ENCODE data around the gene TMEM132A.
"Not testable (repeated sequence)": the region's sequence is repeated elsewhere in the genome, so short reads cannot be mapped to it uniquely, and the experiment has no call there.

Gene TMEM132A

DNA sequence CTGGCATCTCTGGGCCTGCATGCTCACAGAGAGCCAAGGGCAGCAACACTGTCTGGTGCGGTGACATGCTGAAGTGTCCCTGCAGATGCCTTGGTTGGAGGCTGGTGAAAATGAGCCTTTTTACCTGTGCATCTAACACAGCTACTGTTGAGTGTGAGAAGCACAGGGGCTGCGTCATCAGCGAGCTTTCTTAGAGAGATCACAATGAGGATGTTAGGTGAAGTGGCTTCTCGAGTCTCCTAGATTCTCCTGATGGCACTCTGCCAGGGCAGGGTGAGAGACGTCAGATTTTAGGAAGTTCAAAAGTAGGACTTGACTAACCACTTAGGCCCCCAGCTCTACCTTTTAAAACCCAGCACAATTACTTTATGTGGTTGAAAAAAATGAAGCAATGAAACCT lies 31.3 kb downstream of the TMEM132A start:
- no peak overlapping the region for H3K27ac Mint-ChIP-seq
- H3K36me3 Mint-ChIP-seq, result peaks cover 2% of the 10 kb centered on the region
- no peak for DNase-seq (ENCODE audit: low spot score in 2 of 2)
- no peak for ATAC-seq (ENCODE audit: low read depth)
- peaks cover 30% of the 10 kb centered on the region for H3K4me1 Mint-ChIP-seq
- no peaks in the 10 kb centered on the region for H3K27me3 Mint-ChIP-seq
- no peak overlapping the region for H3K4me3 Mint-ChIP-seq
- H3K9me3 Mint-ChIP-seq, result no peaks in the 10 kb centered on the region

DNA sequence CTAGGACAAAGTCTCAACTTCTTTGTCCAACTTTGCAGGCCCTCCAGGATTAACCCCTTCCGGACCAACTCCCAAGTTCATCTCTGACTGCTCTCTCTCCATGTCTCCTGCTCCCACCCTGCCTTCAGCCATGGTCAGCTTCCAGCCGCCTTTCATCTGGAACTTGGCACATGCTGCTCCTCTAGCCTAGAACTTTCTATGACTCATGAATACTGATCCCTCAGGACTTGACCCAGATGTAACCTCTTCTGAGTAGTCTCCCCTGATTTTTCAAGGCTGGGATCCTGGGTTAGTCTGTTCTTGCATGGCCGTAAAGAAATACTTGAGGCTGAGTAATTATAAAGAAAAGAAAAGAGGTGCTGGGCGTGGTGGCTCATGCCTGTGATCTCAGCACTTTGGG lies 32.9 kb downstream of the TMEM132A start:
- no peaks in the 10 kb centered on the region for H3K9me3 Mint-ChIP-seq
- H3K27me3 Mint-ChIP-seq, result no peaks in the 10 kb centered on the region
- H3K27ac Mint-ChIP-seq, result peak overlapping the region; percentile 13
- H3K4me1 Mint-ChIP-seq, result peaks cover 23% of the 10 kb centered on the region
- no peak for ATAC-seq (ENCODE audit: low read depth)
- no peak for DNase-seq (ENCODE audit: low spot score in 2 of 2)
- H3K4me3 Mint-ChIP-seq, result no peak overlapping the region
- H3K36me3 Mint-ChIP-seq, result no peaks in the 10 kb centered on the region

DNA sequence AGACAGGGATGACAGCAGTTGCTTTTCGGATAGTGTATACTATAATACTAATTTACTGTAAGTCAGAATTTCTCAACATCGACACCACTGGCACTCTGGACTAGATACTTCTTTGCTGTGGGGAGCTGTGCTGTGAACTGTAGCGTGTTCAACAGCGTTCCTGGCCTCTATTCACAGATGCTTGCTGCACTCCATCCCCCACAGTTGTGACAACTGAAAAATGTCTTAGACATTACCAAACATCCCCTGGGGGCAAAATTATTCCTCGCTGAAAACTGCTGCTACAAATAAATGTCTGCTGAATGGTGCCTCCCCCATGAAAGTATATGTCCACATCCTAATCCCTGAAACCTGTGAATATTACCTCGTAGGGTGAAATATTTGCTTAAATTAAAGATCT lies 35.2 kb downstream of the TMEM132A start:
- no peak overlapping the region for H3K4me3 Mint-ChIP-seq
- H3K27ac Mint-ChIP-seq, result no peak overlapping the region
- peaks cover 4% of the 10 kb centered on the region for H3K4me1 Mint-ChIP-seq
- no peaks in the 10 kb centered on the region for H3K27me3 Mint-ChIP-seq
- no peaks in the 10 kb centered on the region for H3K9me3 Mint-ChIP-seq
- ATAC-seq (ENCODE audit: low read depth) (no peak), DNase-seq (ENCODE audit: low spot score in 2 of 2) (no peak)
- H3K36me3 Mint-ChIP-seq, result no peaks in the 10 kb centered on the region

DNA sequence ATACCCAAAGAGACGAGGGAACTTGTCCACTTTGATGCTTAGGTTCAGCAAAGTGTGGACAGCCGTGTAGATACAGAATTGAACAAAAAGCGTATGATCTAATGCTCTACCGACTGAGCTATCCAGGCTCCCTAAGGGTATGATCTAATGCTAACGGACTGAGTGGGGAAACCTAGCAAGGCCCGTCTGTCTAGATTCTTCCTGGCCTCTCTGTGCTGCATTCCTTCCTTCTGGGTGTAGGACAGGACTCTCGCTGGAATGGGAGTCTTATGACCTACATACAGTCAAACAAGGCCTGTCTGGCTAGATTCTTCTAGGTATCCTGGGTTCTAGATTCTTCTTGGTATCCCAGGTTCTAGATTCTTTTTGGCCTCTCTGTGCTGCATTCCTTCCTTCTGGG lies 36.1 kb downstream of the TMEM132A start:
- no peaks in the 10 kb centered on the region for H3K9me3 Mint-ChIP-seq
- DNase-seq (ENCODE audit: low spot score in 2 of 2) (no peak), ATAC-seq (ENCODE audit: low read depth) (no peak)
- no peaks in the 10 kb centered on the region for H3K27me3 Mint-ChIP-seq
- H3K4me1 Mint-ChIP-seq, result peaks cover 3% of the 10 kb centered on the region
- H3K36me3 Mint-ChIP-seq, result no peaks in the 10 kb centered on the region
- no peak overlapping the region for H3K4me3 Mint-ChIP-seq
- H3K27ac Mint-ChIP-seq, result no peak overlapping the region

DNA sequence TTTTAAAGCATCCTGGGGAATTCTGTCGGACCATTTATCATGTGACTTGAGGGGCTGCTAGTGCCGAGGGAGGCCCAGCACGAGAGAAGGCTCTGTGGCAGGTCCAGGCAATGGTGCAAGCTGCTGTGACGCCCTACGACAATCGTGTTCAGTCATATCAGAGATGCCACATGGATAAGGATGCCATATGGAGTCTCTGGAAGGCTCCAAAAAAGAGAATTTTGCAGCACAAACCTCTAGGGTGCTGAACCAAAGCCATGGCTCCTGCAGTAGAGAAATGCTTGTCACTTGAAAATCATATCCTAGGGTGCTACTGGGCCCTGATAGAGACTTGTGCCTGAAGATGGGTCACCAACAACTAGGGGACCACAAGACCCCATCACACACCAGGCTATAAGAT lies 40.5 kb downstream of the TMEM132A start:
- Mint-ChIP-seq H3K27me3 (peaks cover 6% of the 10 kb centered on the region), H3K27ac (no peak overlapping the region), H3K9me3 (peaks cover 3% of the 10 kb centered on the region), H3K36me3 (peaks cover 3% of the 10 kb centered on the region), H3K4me1 (peaks cover 2% of the 10 kb centered on the region), H3K4me3 (no peak overlapping the region)
- DNase-seq (ENCODE audit: low spot score in 2 of 2), result no peak
- ATAC-seq (ENCODE audit: low read depth), result no peak

DNA sequence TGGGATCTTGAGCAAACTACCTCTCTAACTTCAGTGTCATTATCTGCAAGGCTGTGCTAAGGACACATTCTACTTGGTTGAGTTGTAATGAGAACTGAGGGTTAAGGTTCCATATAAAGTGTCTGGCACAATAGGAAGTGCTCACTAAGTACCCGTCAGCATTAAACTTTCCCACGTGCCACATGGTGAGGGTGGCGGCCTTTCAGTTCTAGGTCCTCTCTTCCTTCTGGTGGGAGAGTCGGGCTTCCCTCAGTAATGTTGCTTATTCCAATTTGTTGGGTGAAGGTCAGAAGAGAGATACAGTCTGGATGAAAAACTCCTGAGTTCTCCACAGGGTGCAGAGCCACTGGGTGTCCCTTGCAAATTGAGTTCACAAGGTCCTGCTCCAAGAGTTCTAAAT lies 42.6 kb downstream of the TMEM132A start:
- Mint-ChIP-seq H3K36me3 (peaks cover 3% of the 10 kb centered on the region), H3K4me3 (no peak overlapping the region), H3K27me3 (peaks cover 6% of the 10 kb centered on the region), H3K4me1 (peaks cover 18% of the 10 kb centered on the region), H3K27ac (no peak overlapping the region), H3K9me3 (peaks cover 3% of the 10 kb centered on the region)
- ATAC-seq (ENCODE audit: low read depth) (no peak), DNase-seq (ENCODE audit: low spot score in 2 of 2) (no peak)

DNA sequence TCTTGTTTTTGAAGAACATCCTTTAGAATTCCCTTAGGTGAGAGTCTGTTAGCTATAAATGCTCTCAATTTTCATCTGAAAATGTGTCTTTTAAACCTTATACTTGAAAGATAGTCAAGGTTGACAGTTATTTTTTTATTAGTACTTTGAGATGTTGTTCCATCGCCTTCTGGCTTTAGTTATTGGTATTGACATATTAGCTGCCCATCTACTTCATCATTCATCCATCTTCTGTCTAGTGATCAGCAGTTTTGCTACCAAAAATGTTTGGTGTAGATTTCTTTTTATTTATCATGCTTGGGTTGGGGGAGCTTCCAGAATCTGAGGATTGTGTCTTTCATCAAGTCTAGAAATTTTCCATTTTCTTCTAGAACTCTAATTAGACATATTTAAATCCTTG lies 44.0 kb downstream of the TMEM132A start:
- DNase-seq (ENCODE audit: low spot score in 2 of 2) (no peak), ATAC-seq (ENCODE audit: low read depth) (no peak)
- Mint-ChIP-seq H3K27me3 (peaks cover 6% of the 10 kb centered on the region), H3K4me3 (no peak overlapping the region), H3K27ac (no peak overlapping the region), H3K36me3 (peaks cover 3% of the 10 kb centered on the region), H3K4me1 (peaks cover 18% of the 10 kb centered on the region), H3K9me3 (peaks cover 3% of the 10 kb centered on the region)

DNA sequence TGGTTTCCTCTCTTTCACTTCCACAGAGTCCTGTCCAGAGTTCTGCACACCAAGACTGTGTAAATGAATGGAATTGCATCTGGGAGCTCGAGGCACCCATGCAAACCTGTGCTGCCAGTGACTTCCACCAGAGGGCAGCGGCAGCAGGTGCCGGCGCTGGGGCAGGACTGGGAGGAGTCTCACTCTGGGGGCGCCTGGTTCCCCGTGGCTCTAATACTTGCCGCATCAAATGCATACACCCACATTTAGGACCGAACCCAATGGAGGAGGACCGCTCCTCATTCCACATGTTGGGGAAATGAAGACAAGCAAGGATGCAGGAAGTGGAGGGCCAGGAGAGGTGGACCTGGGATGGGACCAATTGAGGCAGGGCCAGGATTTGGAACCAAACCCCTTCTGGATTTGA lies 46.1 kb downstream of the TMEM132A start:
- Mint-ChIP-seq H3K4me1 (peaks cover 23% of the 10 kb centered on the region), H3K9me3 (peaks cover 3% of the 10 kb centered on the region), H3K27ac (peak overlapping the region; percentile 32), H3K27me3 (peaks cover 6% of the 10 kb centered on the region), H3K36me3 (peaks cover 3% of the 10 kb centered on the region), H3K4me3 (peak overlapping the region; percentile 2)
- ATAC-seq (ENCODE audit: low read depth), result peak; percentile 91
- peak; percentile 77 to 78 for DNase-seq (ENCODE audit: low spot score in 2 of 2)

DNA sequence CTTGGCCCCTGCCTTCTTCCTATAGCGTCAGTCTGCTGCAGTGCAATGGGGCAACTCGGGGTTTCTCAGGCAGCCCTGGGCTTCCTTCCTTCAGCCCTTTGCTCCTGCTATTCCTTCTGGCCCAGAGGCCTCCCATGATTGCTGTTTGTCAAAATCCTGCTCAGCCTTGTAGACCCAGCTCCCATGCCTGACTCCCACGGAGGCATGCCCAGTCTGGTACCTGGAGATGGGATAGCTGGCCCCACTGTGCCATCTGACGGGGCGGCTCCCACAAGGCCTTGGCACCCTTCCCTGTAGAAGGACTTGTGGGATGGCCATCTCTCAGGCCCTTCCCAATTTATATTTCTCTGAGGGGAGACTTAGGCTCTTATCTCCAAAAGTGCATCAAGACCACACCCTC lies 46.6 kb downstream of the TMEM132A start:
- peaks cover 3% of the 10 kb centered on the region for H3K36me3 Mint-ChIP-seq
- no peak overlapping the region for H3K27ac Mint-ChIP-seq
- DNase-seq (ENCODE audit: low spot score in 2 of 2) (no peak), ATAC-seq (ENCODE audit: low read depth) (no peak)
- peaks cover 6% of the 10 kb centered on the region for H3K27me3 Mint-ChIP-seq
- H3K4me3 Mint-ChIP-seq, result peak overlapping the region; percentile 75
- peaks cover 23% of the 10 kb centered on the region for H3K4me1 Mint-ChIP-seq
- peaks cover 3% of the 10 kb centered on the region for H3K9me3 Mint-ChIP-seq

DNA sequence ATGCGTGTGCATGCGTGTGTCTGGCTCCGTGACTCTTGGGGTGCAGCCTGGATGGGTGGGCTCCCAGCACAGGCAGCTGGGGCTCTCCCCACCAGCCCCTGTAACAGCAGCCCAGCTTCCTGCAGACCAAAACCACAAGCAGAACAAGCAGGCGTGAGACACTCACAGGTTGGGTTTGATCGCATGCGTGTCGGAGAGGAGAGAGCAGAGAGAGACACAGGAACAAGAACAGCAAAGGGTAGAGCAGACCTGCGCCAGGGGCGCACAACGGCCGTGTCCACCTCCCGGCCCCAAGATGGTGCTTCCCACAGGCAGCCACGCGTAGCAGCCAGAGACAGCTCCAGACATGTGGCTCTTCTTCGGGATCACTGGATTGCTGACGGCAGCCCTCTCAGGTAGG lies 47.3 kb downstream of the TMEM132A start, which contains the start of gene CD6:
Gene CD6 (plus strand): TSS at position 161 of the 400 bp plus-strand sequence. CDS start 186 bp downstream, at position 347.
- peak within 1 kb of the TSS; percentile 53 for H3K27ac Mint-ChIP-seq

DNA sequence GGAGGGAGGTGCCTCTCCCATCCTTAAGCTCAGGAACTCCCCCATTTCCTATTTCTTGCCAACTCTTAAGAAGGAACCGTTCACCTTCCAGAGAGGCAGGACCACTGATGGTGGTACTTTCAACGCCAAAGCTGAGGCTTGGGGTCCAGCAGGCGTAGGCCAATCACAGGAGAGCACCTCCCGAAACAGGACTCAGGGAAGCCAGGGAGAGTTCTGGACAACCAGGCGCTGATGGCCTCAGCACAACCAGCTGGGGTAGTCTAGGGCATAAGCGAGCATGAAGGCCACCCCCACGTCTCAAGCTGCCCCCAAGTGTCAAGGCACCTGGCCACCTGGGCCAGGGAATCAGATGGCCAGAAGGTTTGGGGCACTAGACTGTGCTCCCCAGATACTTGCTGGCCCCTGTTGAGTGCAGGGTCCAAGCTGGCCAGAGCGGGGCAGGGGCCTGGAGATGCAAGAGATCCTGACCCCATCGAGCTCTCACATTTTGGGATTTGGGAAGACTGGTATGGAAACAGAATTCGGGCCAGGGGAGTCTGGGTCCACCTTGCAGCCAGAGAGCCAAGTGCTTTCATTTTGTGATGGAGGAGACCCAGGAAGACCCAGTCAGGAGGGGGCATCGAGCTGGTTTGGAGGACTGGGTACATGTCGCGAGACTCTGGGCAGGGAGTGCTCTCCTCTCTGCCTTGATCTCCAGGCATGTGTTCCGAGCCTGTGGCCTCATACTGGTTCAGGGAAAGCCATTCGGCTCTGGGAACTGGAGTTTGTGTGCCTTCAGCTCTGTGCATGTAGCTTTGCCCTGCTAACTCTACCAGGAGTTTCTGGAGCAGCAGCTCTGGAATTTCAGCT lies 48.1 kb downstream of the TMEM132A start:
- H3K27ac Mint-ChIP-seq, result no peak overlapping the region
- H3K27me3 Mint-ChIP-seq, result peaks cover 5% of the 10 kb centered on the region
- ATAC-seq (ENCODE audit: low read depth) (no peak), DNase-seq (ENCODE audit: low spot score in 2 of 2) (no peak)
- H3K9me3 Mint-ChIP-seq, result peaks cover 3% of the 10 kb centered on the region
- H3K36me3 Mint-ChIP-seq, result peaks cover 3% of the 10 kb centered on the region
- peak overlapping the region; percentile 75 for H3K4me3 Mint-ChIP-seq
- peaks cover 24% of the 10 kb centered on the region for H3K4me1 Mint-ChIP-seq

More for the DNA sequence above, 47.3 kb downstream of the TMEM132A start, which contains the start of gene CD6:
- peak within 1 kb of the TSS; percentile 75 for H3K4me3 Mint-ChIP-seq
- peaks cover 23% of the 10 kb centered on the region for H3K4me1 Mint-ChIP-seq
- DNase-seq (ENCODE audit: low spot score in 2 of 2), result peak in 1 of 2 donors; percentile 20
- peak; percentile 70 for ATAC-seq (ENCODE audit: low read depth)
- H3K36me3 Mint-ChIP-seq, result peaks cover 3% of the 10 kb centered on the region
- H3K9me3 Mint-ChIP-seq, result peaks cover 3% of the 10 kb centered on the region
- H3K27me3 Mint-ChIP-seq, result peaks cover 6% of the 10 kb centered on the region

DNA sequence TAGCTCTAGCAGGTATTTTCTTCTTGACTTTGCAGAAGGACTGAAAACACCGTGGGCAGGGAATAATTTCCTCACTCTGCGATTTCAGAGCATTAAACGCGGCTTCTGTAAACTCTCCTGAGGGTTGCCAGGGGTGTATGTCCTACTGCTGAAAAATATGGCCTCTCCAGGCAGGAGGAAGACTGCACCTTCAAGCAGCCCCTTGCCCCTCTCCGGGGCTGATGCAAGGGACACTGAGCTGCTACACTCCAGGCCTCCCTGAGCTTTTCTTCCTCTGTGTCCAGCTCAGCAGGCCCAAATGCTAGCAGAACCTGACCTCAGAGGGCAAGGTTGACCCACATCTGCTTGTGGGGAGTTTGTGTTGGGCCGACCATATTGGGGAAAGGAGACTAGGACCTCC lies 49.4 kb downstream of the TMEM132A start:
- ATAC-seq (ENCODE audit: low read depth), result no peak

DNA sequence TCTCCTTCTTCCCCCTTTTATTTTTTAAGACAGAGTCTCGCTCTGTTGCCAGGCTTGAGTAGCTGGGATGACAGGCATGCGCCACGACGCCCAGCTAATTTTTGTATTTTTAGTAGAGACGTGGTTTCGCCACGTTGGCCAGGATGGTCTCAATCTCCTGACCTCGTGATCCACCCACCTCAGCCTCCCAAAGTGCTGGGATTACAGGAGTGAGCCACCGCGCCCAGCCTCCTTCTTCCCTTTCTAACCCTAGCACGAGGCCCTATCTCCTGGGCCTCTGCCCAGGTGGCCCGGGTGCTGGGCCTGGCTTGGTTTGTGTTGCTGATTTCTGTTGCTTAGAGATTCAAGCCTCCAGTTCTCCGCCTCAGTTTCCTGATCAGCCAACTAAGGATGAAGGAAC lies 50.1 kb downstream of the TMEM132A start:
- not testable (repeated sequence) for DNase-seq (ENCODE audit: low spot score in 2 of 2); H3K9me3 Mint-ChIP-seq; H3K27me3 Mint-ChIP-seq; ATAC-seq (ENCODE audit: low read depth); H3K36me3 Mint-ChIP-seq; H3K4me3 Mint-ChIP-seq; H3K27ac Mint-ChIP-seq
- peaks cover 27% of the 10 kb centered on the region for H3K4me1 Mint-ChIP-seq

More for the DNA sequence above, 49.4 kb downstream of the TMEM132A start:
- H3K4me3 Mint-ChIP-seq, result no peak overlapping the region
- H3K4me1 Mint-ChIP-seq, result peaks cover 27% of the 10 kb centered on the region
- peak overlapping the region; percentile 64 for H3K27ac Mint-ChIP-seq
- H3K36me3 Mint-ChIP-seq, result no peaks in the 10 kb centered on the region
- H3K9me3 Mint-ChIP-seq, result no peaks in the 10 kb centered on the region
- no peaks in the 10 kb centered on the region for H3K27me3 Mint-ChIP-seq
- no peak for DNase-seq (ENCODE audit: low spot score in 2 of 2)

DNA sequence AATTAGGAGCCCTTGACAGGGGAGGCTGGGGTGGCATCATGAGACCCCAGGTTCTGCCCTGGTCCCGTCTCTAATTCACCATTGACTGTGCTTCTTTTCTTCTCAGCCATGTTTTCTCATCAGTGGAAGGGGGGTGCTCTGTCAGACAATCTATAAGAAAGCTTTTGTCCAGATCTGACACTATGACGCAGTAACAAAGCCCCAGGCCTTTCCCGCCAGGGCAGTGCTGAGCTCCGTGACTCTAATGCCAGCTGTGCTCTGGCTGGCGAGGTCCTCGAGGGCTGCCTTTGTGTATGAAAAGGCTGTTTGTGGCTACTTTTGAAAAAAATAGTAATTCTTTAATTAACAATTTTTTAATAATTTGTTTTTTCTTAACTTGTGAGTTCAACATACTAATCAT lies 50.5 kb downstream of the TMEM132A start:
- no peaks in the 10 kb centered on the region for H3K36me3 Mint-ChIP-seq

DNA sequence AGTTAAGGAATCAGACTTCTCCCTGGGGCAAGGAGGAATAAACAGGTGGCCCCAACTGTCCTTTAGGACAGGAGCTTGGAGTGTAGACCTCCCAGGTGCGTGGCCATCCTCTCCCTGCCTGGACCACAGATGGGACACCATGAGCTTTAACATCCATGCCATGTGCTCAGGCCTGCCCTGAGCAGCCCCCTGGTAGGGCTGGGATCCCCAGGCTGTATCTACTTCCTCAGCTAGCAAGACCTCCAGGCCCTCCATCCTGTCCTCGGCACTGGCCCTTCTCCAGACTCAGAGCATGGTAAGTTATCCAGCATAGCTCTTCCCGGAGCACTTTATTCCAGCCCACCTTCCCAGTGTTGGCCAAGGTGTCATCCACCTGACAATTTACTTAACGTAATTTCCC lies 53.0 kb downstream of the TMEM132A start:
- no peaks in the 10 kb centered on the region for H3K9me3 Mint-ChIP-seq
- no peaks in the 10 kb centered on the region for H3K27me3 Mint-ChIP-seq
- DNase-seq (ENCODE audit: low spot score in 2 of 2), result no peak
- no peaks in the 10 kb centered on the region for H3K36me3 Mint-ChIP-seq
- H3K27ac Mint-ChIP-seq, result no peak overlapping the region
- ATAC-seq (ENCODE audit: low read depth), result no peak
- no peak overlapping the region for H3K4me3 Mint-ChIP-seq
- peaks cover 12% of the 10 kb centered on the region for H3K4me1 Mint-ChIP-seq

More for the DNA sequence above, 50.5 kb downstream of the TMEM132A start:
- ATAC-seq (ENCODE audit: low read depth), result no peak
- Mint-ChIP-seq H3K4me3 (no peak overlapping the region), H3K27ac (no peak overlapping the region), H3K9me3 (no peaks in the 10 kb centered on the region), H3K4me1 (peaks cover 27% of the 10 kb centered on the region), H3K27me3 (no peaks in the 10 kb centered on the region)
- DNase-seq (ENCODE audit: low spot score in 2 of 2), result no peak
